ENCODE results near the gene SPATS2.

SPATS2 gene

DNA sequence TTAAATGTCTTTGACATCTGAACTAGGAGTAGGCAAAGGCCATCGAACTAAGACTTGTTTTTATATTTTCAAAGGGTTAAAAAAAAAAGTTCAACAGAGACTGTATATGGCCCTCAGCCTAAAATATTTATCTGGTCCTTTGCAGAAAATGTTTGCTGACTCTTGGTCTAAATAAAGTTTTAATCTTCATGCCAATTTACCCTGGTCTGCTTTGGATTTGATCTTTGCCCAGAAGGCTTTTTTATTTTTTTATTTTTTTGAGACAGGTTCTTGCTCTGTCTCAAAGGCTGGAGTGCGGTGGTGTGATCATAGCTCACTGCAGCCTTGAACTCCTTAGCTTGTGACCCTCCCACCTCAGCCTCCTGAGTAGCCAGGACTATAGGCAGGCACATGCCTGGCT lies 47.1 kb downstream of the SPATS2 start:
- Histone ChIP-seq H3K4me1 (ENCODE audit: insufficient read depth, low read length, severe bottlenecking) (no peaks in the 10 kb centered on the region), H3K27me3 (ENCODE audit: insufficient read depth, low read length) (no peaks in the 10 kb centered on the region), H2AFZ (ENCODE audit: low read length) (no peak overlapping the region), H3K27ac (ENCODE audit: low read depth, low read length, poor library complexity, severe bottlenecking) (no peak overlapping the region), H3K9ac (ENCODE audit: low read length) (no peak overlapping the region), H3K4me2 (ENCODE audit: low read length) (no peak overlapping the region), H3K9me2 (ENCODE audit: low read depth, low read length) (no peaks in the 10 kb centered on the region), H3K79me2 (ENCODE audit: insufficient read depth, low read length) (no peaks in the 10 kb centered on the region), H3F3A (ENCODE audit: insufficient read depth, low read length) (no peaks in the 10 kb centered on the region), H3K9me3 (ENCODE audit: low read length) (no peaks in the 10 kb centered on the region), H4K20me1 (ENCODE audit: insufficient read depth, low read length) (no peaks in the 10 kb centered on the region), H3K4me3 (ENCODE audit: low read depth, low read length, poor library complexity, severe bottlenecking) (no peak overlapping the region), H3K36me3 (ENCODE audit: insufficient read depth, low read length) (peaks cover 3% of the 10 kb centered on the region; the same call in 1 of the 2 replicates)
- TF ChIP-seq, protein P1, sequence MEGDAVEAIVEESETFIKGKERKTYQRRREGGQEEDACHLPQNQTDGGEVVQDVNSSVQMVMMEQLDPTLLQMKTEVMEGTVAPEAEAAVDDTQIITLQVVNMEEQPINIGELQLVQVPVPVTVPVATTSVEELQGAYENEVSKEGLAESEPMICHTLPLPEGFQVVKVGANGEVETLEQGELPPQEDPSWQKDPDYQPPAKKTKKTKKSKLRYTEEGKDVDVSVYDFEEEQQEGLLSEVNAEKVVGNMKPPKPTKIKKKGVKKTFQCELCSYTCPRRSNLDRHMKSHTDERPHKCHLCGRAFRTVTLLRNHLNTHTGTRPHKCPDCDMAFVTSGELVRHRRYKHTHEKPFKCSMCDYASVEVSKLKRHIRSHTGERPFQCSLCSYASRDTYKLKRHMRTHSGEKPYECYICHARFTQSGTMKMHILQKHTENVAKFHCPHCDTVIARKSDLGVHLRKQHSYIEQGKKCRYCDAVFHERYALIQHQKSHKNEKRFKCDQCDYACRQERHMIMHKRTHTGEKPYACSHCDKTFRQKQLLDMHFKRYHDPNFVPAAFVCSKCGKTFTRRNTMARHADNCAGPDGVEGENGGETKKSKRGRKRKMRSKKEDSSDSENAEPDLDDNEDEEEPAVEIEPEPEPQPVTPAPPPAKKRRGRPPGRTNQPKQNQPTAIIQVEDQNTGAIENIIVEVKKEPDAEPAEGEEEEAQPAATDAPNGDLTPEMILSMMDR (IDR thresholded peaks at IDR 0.05; ENCODE audit: low read length): no peak
- TF ChIP-seq EZH2 (IDR thresholded peaks at IDR 0.05; ENCODE audit: borderline replicate concordance, low read length): no peak

DNA sequence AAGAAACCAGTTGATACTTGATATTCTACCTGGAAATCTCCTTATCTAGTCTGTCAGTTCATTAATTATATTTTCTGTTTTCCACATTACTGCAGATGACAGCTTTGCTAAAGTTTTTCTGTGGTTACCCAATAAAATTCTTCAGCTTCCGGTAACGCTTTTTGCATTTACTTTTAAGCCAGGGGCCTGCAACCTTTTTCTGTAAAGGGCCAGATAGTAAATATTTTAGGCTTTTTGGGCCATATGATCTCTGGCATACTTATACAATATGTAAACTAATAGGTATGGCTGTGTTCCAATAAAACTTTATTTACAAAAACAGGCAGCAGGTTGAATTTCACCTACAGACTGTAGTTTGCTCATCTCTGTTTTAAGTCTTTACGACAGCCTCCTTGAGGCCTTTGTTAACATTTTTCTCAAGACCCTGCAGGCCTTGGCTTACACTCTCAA lies 48.3 kb downstream of the SPATS2 start:
- no peaks in the 10 kb centered on the region for H3K9me2 ChIP-seq (ENCODE audit: low read depth, low read length)
- TF ChIP-seq, protein P1 (IDR thresholded peaks at IDR 0.05; ENCODE audit: low read length): no peak
- TF ChIP-seq EZH2 (IDR thresholded peaks at IDR 0.05; ENCODE audit: borderline replicate concordance, low read length): no peak

DNA sequence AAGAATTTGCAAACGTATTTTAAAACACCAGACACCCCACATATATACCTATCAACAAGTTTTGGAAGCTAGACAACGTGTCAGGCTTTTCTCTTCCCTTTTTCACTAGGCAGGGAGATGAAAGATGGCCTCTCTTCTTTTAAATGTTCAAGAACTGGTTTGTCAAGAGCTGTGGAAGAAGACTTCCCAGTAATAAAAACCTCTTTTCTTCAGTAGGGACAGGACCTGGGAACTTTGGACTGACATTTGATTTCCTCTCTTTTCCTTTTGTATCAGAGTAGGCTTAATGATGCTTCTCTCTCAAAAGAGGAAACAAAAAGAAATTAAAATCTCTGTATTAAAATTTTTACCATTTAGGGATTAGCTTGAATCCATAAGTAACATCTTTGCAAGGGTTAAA lies 49.6 kb downstream of the SPATS2 start:
- Histone ChIP-seq H3K9me3 (ENCODE audit: low read length) (no peaks in the 10 kb centered on the region), H3K4me3 (ENCODE audit: low read depth, low read length, poor library complexity, severe bottlenecking) (no peak overlapping the region), H3K4me1 (ENCODE audit: insufficient read depth, low read length, severe bottlenecking) (no peaks in the 10 kb centered on the region), H3K36me3 (ENCODE audit: insufficient read depth, low read length) (peaks cover 3% of the 10 kb centered on the region; the same call in 1 of the 2 replicates), H3K27me3 (ENCODE audit: insufficient read depth, low read length) (no peaks in the 10 kb centered on the region), H3K27ac (ENCODE audit: low read depth, low read length, poor library complexity, severe bottlenecking) (no peak overlapping the region), H2AFZ (ENCODE audit: low read length) (no peak overlapping the region), H3K9me2 (ENCODE audit: low read depth, low read length) (no peaks in the 10 kb centered on the region), H3K79me2 (ENCODE audit: insufficient read depth, low read length) (no peaks in the 10 kb centered on the region), H3K4me2 (ENCODE audit: low read length) (no peak overlapping the region), H3K9ac (ENCODE audit: low read length) (no peak overlapping the region), H3F3A (ENCODE audit: insufficient read depth, low read length) (no peaks in the 10 kb centered on the region), H4K20me1 (ENCODE audit: insufficient read depth, low read length) (no peaks in the 10 kb centered on the region)
- TF ChIP-seq, protein P1 (IDR thresholded peaks at IDR 0.05; ENCODE audit: low read length): no peak
- TF ChIP-seq EZH2 (IDR thresholded peaks at IDR 0.05; ENCODE audit: borderline replicate concordance, low read length): no peak

More for the DNA sequence above, 48.3 kb downstream of the SPATS2 start:
- Histone ChIP-seq H3K36me3 (ENCODE audit: insufficient read depth, low read length) (peaks cover 3% of the 10 kb centered on the region; the same call in 1 of the 2 replicates), H2AFZ (ENCODE audit: low read length) (no peak overlapping the region), H3K4me2 (ENCODE audit: low read length) (no peak overlapping the region), H3K27me3 (ENCODE audit: insufficient read depth, low read length) (no peaks in the 10 kb centered on the region), H3K4me1 (ENCODE audit: insufficient read depth, low read length, severe bottlenecking) (no peaks in the 10 kb centered on the region), H4K20me1 (ENCODE audit: insufficient read depth, low read length) (no peaks in the 10 kb centered on the region), H3K9me3 (ENCODE audit: low read length) (no peaks in the 10 kb centered on the region), H3K4me3 (ENCODE audit: low read depth, low read length, poor library complexity, severe bottlenecking) (no peak overlapping the region), H3F3A (ENCODE audit: insufficient read depth, low read length) (no peaks in the 10 kb centered on the region), H3K27ac (ENCODE audit: low read depth, low read length, poor library complexity, severe bottlenecking) (no peak overlapping the region), H3K79me2 (ENCODE audit: insufficient read depth, low read length) (no peaks in the 10 kb centered on the region), H3K9ac (ENCODE audit: low read length) (no peak overlapping the region)

Measured in OCI-LY1 (cell line).